Body of pancreas (tissue), 4 donors: Measurements from ENCODE around the gene FAM200A. TPM values are rescaled to one million over a fixed set of nuclear protein-coding genes. Genes with fewer than 3 reads are reported as not detected.

Source experiments
- ATAC-seq: fragments of 150-250 bp; one replicate; pipeline ENCODE4 v1.9.1; 2016
- DNase-seq, 4 donors: peaks; one replicate each; pipeline ENCODE4 v3.0.0-alpha.2; 2019
- H3K27ac ChIP-seq, 4 donors: fragments of 200-600 bp; sonication (generic); 1 replicate in 3 of 4; 2 replicates in 1 of 4; pipeline versions ENCODE4 v1.5.1 to v1.6.1; 2016 to 2019; ENCODE audit warnings: mild to moderate bottlenecking in 1 of 4, mixed read lengths in 1 of 4, moderate library complexity in 1 of 4
- H3K27me3 ChIP-seq, 2 donors: fragments of 200-600 bp; sonication (generic); one replicate each; pipeline ENCODE4 v1.6.0; 2016; ENCODE audit warnings: mild to moderate bottlenecking in 1 of 2
- H3K36me3 ChIP-seq, 2 donors: fragments of 200-600 bp; sonication (generic); replicated peaks in 1 of 2; 2 replicates each; pipeline ENCODE4 v1.5.1; 2016; ENCODE audit warnings: low read depth in 2 of 2; ENCODE audit not compliant: insufficient read depth in 1 of 2
- H3K4me1 ChIP-seq: fragments of 200-600 bp; sonication (generic); one replicate; pipeline ENCODE4 v1.6.0; 2016
- H3K4me3 ChIP-seq, 2 donors: fragments of 200-600 bp; sonication (generic); 1 replicate in 1 of 2; 2 replicates in 1 of 2; pipeline ENCODE4 v1.5.1; 2016 to 2019
- H3K9me3 ChIP-seq, 3 donors: fragments of 200-600 bp; sonication (generic); 1 replicate in 2 of 3; 2 replicates in 1 of 3; pipeline ENCODE4 v1.5.1; 2016
- POLR2A ChIP-seq, 3 donors: fragments of 450-650 bp; IDR thresholded peaks; one replicate each; pipeline ENCODE4 v1.6.1; 2016; ENCODE audit warnings: antibody characterized with exemption in 3 of 3, mild to moderate bottlenecking in 2 of 3
- WGBS, 2 donors: methylation state at CpG; one replicate each; pipeline ENCODE4 v1.1.5; 2017; 5-methylcytosine and 5-hydroxymethylcytosine counted together
- intact Hi-C: fragments of 100-400 bp; cut with DNase I; formaldehyde crosslinking; loops from one replicate; pipeline ENCODE4 v1.15.1; 2023
- total RNA-seq, 2 donors: library from RNA; depleted of rRNA; stranded (reverse); fragments of >200 nt; gene quantifications; one replicate each; pipeline ENCODE4 v1.1.0, GENCODE V29; 2016
- TF ChIP-seq, protein P1 (sequence below), 7 experiments: fragments of 450-650 bp in 4 of 7; fragments of 200-600 bp in 3 of 7; sonication (generic) in 3 of 7; IDR thresholded peaks; one replicate each; pipeline ENCODE4 v1.5.1; 2016 to 2019; ENCODE audit warnings: antibody characterized with exemption in 7 of 7

FAM200A gene
- total RNA-seq, 2 donors from 2014 or later, result 3.9 to 7.3 TPM

DNA sequence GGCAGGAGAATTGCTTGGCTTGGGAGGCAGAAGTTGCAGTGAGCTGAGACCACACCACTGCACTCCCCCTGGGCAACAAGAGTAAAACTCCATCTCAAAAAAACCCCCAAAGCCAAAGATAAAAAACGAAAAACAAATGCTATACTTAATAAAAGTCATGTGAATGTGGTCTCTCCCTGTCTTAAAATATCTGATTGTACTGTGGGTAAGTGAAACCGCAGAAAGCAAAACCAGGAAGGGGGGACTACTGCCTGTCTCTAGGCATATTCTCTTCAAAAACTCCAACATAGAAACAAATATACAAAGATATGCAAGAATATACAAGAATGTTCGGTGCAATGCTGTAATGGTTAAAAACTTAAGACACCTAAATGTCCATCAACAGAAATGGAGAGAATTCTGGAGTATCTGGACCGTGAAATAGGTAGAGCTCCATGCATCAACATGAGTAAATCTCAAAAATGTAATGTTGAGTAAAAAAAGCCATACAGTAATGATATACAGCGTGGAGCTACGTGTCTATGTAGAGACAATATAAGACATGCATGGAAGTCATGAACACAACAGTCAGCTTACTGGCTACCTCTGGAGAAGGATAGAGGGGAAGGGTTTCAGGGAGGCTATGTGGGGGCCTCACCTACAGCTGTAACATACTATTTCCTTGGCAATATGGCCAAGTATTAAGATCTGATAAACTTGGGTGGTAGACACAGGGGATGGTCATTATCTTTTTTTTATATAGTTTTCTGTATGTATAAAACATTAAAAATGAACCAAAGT is 54.0 kb downstream of the FAM200A start:
- H3K36me3 ChIP-seq, result peaks cover 12 to 13% of the 10 kb centered on the region in 2 donors
- peaks cover 0 to 14% (median 5%) of the 10 kb centered on the region in 3 donors for H3K9me3 ChIP-seq
- no peak overlapping the region for H3K4me3 ChIP-seq
- intact Hi-C loops, result no loop called here
- WGBS, 2 donors, result 64 to 81% methylated on average over 6 of the region's 6 CpGs
- ATAC-seq (no peak), DNase-seq (no peak)
- no peak overlapping the region for H3K27ac ChIP-seq
- peaks cover 29% of the 10 kb centered on the region for H3K4me1 ChIP-seq
- no peaks in the 10 kb centered on the region for H3K27me3 ChIP-seq
- TF ChIP-seq, protein P1, sequence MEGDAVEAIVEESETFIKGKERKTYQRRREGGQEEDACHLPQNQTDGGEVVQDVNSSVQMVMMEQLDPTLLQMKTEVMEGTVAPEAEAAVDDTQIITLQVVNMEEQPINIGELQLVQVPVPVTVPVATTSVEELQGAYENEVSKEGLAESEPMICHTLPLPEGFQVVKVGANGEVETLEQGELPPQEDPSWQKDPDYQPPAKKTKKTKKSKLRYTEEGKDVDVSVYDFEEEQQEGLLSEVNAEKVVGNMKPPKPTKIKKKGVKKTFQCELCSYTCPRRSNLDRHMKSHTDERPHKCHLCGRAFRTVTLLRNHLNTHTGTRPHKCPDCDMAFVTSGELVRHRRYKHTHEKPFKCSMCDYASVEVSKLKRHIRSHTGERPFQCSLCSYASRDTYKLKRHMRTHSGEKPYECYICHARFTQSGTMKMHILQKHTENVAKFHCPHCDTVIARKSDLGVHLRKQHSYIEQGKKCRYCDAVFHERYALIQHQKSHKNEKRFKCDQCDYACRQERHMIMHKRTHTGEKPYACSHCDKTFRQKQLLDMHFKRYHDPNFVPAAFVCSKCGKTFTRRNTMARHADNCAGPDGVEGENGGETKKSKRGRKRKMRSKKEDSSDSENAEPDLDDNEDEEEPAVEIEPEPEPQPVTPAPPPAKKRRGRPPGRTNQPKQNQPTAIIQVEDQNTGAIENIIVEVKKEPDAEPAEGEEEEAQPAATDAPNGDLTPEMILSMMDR (IDR thresholded peaks at IDR 0.05), result no peak
- TF ChIP-seq POLR2A (IDR thresholded peaks at IDR 0.05), result no peak

Other genes with a start within 250 kb of the FAM200A start
- 100 to 1,000 TPM in 1 of 2 donors, 10 to 100 TPM in 1; 63.0 to 106 TPM for gene ARPC1A, start 226.2 kb downstream of the FAM200A start, total RNA-seq
- gene ARPC1B, start 177.4 kb downstream of the FAM200A start, total RNA-seq, result 100 to 1,000 TPM in 1 of 2 donors, 10 to 100 TPM in 1; 60.0 to 131 TPM
- gene PDAP1, start 143.5 kb downstream of the FAM200A start, total RNA-seq, result 10 to 100 TPM; 22.7 to 52.4 TPM
- 10 to 100 TPM; 29.6 to 31.6 TPM for gene BUD31, start 143.1 kb downstream of the FAM200A start, total RNA-seq
- gene PTCD1, start 113.3 kb downstream of the FAM200A start, total RNA-seq, result 1 to 10 TPM; 1.6 to 3.4 TPM
- 10 to 100 TPM; 24.4 to 31.1 TPM for gene CPSF4, start 113.2 kb downstream of the FAM200A start, total RNA-seq
- 100 to 1,000 TPM in 1 of 2 donors, 10 to 100 TPM in 1; 98.6 to 259 TPM for gene ATP5MF, start 85.9 kb downstream of the FAM200A start, total RNA-seq
- gene ZNF789, start 79.2 kb downstream of the FAM200A start, total RNA-seq, result 10 to 100 TPM in 1 of 2 donors, 1 to 10 TPM in 1; 5.4 to 22.7 TPM
- gene ZNF394, start 51.8 kb downstream of the FAM200A start, total RNA-seq, result 10 to 100 TPM; 18.7 to 21.4 TPM
- gene ZKSCAN5, start 47.5 kb downstream of the FAM200A start, total RNA-seq, result 1 to 10 TPM; 3.3 to 4.7 TPM
- 10 to 100 TPM; 73.5 to 86.4 TPM for gene ZNF655, start 6.5 kb upstream of the FAM200A start, total RNA-seq
- gene TMEM225B, start 46.2 kb upstream of the FAM200A start, total RNA-seq, result under 1 TPM in 1 of 2 donors, not detected in 1; 0.52 TPM
- gene ZSCAN25, start 64.8 kb upstream of the FAM200A start, total RNA-seq, result 10 to 100 TPM; 12.7 to 25.7 TPM
- 100 to 1,000 TPM; 170 to 358 TPM for gene CYP3A5, start 127.9 kb upstream of the FAM200A start, total RNA-seq
- gene CYP3A7, start 183.1 kb upstream of the FAM200A start, total RNA-seq, result 1 to 10 TPM in 1 of 2 donors, not detected in 1; 1.3 TPM
- gene CYP3A4, start 232.1 kb upstream of the FAM200A start, total RNA-seq, result 100 to 1,000 TPM in 1 of 2 donors, under 1 TPM in 1; 0.99 to 267 TPM